GM19240 (cell line): Measurements from ENCODE around the gene MACROH2A1.

ENCODE experiments used
- DNase-seq: peaks from one replicate; pipeline ENCODE4 v3.0.0; 2011; ENCODE audit warnings: low spot score; ENCODE audit not compliant: insufficient read length

MACROH2A1 gene

GRCh38 chr5:135356522-135357318 is 42.3 kb downstream of the MACROH2A1 start:
- DNase-seq, result no peak

- DNase-seq, result no peak
These were observed 43.9 kb downstream of the MACROH2A1 start for GRCh38 chr5:135355169-135355568.

GRCh38 chr5:135353952-135354721 is 44.9 kb downstream of the MACROH2A1 start:
- DNase-seq, result no peak

- DNase-seq, result no peak
These were observed 48.5 kb downstream of the MACROH2A1 start for GRCh38 chr5:135350536-135350935.

GRCh38 chr5:135349886-135350285 is 49.1 kb downstream of the MACROH2A1 start:
- no peak for DNase-seq

- no peak for DNase-seq
These were observed 49.6 kb downstream of the MACROH2A1 start for GRCh38 chr5:135349451-135349850.

- no peak for DNase-seq
These were observed 50.1 kb downstream of the MACROH2A1 start for GRCh38 chr5:135348918-135349317.

GRCh38 chr5:135347392-135347791 is 51.6 kb downstream of the MACROH2A1 start:
- DNase-seq, result no peak

- DNase-seq, result no peak
These were observed 52.9 kb downstream of the MACROH2A1 start for GRCh38 chr5:135345956-135346731.

GRCh38 chr5:135344349-135344748 is 54.7 kb downstream of the MACROH2A1 start:
- no peak for DNase-seq

- DNase-seq, result no peak
These were observed 55.6 kb downstream of the MACROH2A1 start for GRCh38 chr5:135343413-135343812.

GRCh38 chr5:135342551-135342875 is 56.5 kb downstream of the MACROH2A1 start:
- DNase-seq, result no peak

GRCh38 chr5:135341696-135342550 is 57.1 kb downstream of the MACROH2A1 start:
- DNase-seq, result no peak

- DNase-seq, result no peak
These were observed 57.9 kb downstream of the MACROH2A1 start for GRCh38 chr5:135341016-135341666.

- no peak for DNase-seq
These were observed 58.5 kb downstream of the MACROH2A1 start for GRCh38 chr5:135340568-135340967.

GRCh38 chr5:135339623-135340022 is 59.4 kb downstream of the MACROH2A1 start:
- DNase-seq, result no peak

GRCh38 chr5:135339189-135339588 is 59.8 kb downstream of the MACROH2A1 start:
- DNase-seq, result no peak

- DNase-seq, result no peak
These were observed 62.0 kb downstream of the MACROH2A1 start for GRCh38 chr5:135337064-135337463.

GRCh38 chr5:135335031-135335828 is 63.8 kb downstream of the MACROH2A1 start:
- DNase-seq, result no peak
